Head of caudate nucleus (tissue), 42 donors: Measurements from ENCODE around the gene PRDX3.
"Not testable (repeated sequence)": the region's sequence is repeated elsewhere in the genome, so short reads cannot be mapped to it uniquely, and the experiment has no call there.

Source experiments
- DNase-seq, 42 donors: peaks; one replicate each; pipeline versions ENCODE4 v3.0.0 to v3.0.0-alpha.2; 2020 to 2021; ENCODE audit warnings: mixed read lengths in 7 of 42
- intact Hi-C: fragments of 100-400 bp; cut with DNase I; formaldehyde crosslinking; loops from one replicate; pipeline ENCODE4 v1.15.0; 2022

The PRDX3 gene

GRCh38 chr10:119177708-119178371 lies 772 bp downstream of the PRDX3 start:
- intact Hi-C loops = no loop called here
- peak in 2 of 42 donors; percentile 14 to 36 for DNase-seq

- DNase-seq = no peak
- intact Hi-C loops = no loop called here
These were observed 2.4 kb downstream of the PRDX3 start for GRCh38 chr10:119176166-119176565.

GRCh38 chr10:119174109-119174508 lies 4.5 kb downstream of the PRDX3 start:
- no peak for DNase-seq
- intact Hi-C loops = no loop called here

GRCh38 chr10:119167041-119167440 lies 11.6 kb downstream of the PRDX3 start:
- intact Hi-C loops = no loop called here

GRCh38 chr10:119166564-119166963 lies 12.0 kb downstream of the PRDX3 start:
- no peak for DNase-seq
- intact Hi-C loops = no loop called here

More at GRCh38 chr10:119167041-119167440, 11.6 kb downstream of the PRDX3 start:
- no peak for DNase-seq

GRCh38 chr10:119166118-119166500 lies 12.5 kb downstream of the PRDX3 start:
- DNase-seq = peak in 1 of 42 donors; percentile 10
- intact Hi-C loops = no loop called here

- DNase-seq = peak; percentile 58 to 93 (median 86)
- intact Hi-C loops = no loop called here
These were observed 13.2 kb downstream of the PRDX3 start, which contains the start of gene SFXN4 for GRCh38 chr10:119165171-119166117. Gene SFXN4 (minus strand): TSS chr10:119165714. CDS start chr10:119165647, 67 bp downstream.

- no peak for DNase-seq
- intact Hi-C loops = no loop called here
These were observed 16.0 kb downstream of the PRDX3 start for GRCh38 chr10:119162452-119163092.

GRCh38 chr10:119161680-119162451 lies 16.7 kb downstream of the PRDX3 start:
- no peak for DNase-seq
- intact Hi-C loops = no loop called here

- intact Hi-C loops = no loop called here
These were observed 19.3 kb downstream of the PRDX3 start for GRCh38 chr10:119159332-119159731.

GRCh38 chr10:119153661-119154060 lies 25.0 kb downstream of the PRDX3 start:
- intact Hi-C loops = no loop called here
- DNase-seq = peak in 1 of 42 donors; percentile 41

More at GRCh38 chr10:119159332-119159731, 19.3 kb downstream of the PRDX3 start:
- no peak for DNase-seq

- DNase-seq = no peak
- intact Hi-C loops = no loop called here
These were observed 25.6 kb downstream of the PRDX3 start for GRCh38 chr10:119153041-119153440.

- intact Hi-C loops, DNase-seq: not testable (repeated sequence)
These were observed 27.0 kb downstream of the PRDX3 start for GRCh38 chr10:119151601-119152000.

GRCh38 chr10:119149729-119150128 lies 28.9 kb downstream of the PRDX3 start:
- DNase-seq = no peak
- intact Hi-C loops = no loop called here

GRCh38 chr10:119149157-119149556 lies 29.5 kb downstream of the PRDX3 start:
- intact Hi-C loops = no loop called here

GRCh38 chr10:119143657-119144056 lies 35.0 kb downstream of the PRDX3 start:
- no peak for DNase-seq
- intact Hi-C loops = no loop called here

More at GRCh38 chr10:119149157-119149556, 29.5 kb downstream of the PRDX3 start:
- peak in 1 of 42 donors; percentile 10 for DNase-seq

GRCh38 chr10:119140603-119141245 lies 37.9 kb downstream of the PRDX3 start:
- intact Hi-C loops = no loop called here
- no peak for DNase-seq

- intact Hi-C loops = no loop called here
- DNase-seq = peak in 23 of 42 donors; percentile 8 to 65 (median 32)
These were observed 39.0 kb downstream of the PRDX3 start for GRCh38 chr10:119139464-119140067.
